Activated CD8-positive, alpha-beta memory T cell treated with anti-CD3 and anti-CD28 coated beads, Interleukin-2, amount 10 ng/mL, durations not matched to agents 7 days and 5 days (primary cell): ENCODE measurements around the gene TTLL1. TPM values are rescaled to one million over a fixed set of nuclear protein-coding genes. Genes with fewer than 3 reads are reported as not detected.

ENCODE experiments used
- total RNA-seq, 2 experiments: library from RNA; stranded (reverse); gene quantifications; one replicate each; pipeline ENCODE4 v1.2.3, GENCODE V29; 2021

TTLL1 gene
- total RNA-seq, 2 experiments from 2014 or later = 9.1 to 9.9 TPM

Other genes starting within 250 kb of the TTLL1 start
- 10 to 100 TPM; 31.2 to 35.4 TPM for gene ARFGAP3, start 232.1 kb downstream of the TTLL1 start, total RNA-seq
- 10 to 100 TPM; 32.0 to 39.9 TPM for gene PACSIN2, start 74.2 kb downstream of the TTLL1 start, total RNA-seq
- gene BIK, start 21.4 kb upstream of the TTLL1 start, total RNA-seq = 1 to 10 TPM; 1.5 to 1.9 TPM
- 10 to 100 TPM; 10.7 to 13.2 TPM for gene MCAT, start 54.0 kb upstream of the TTLL1 start, total RNA-seq
- gene TSPO, start 62.2 kb upstream of the TTLL1 start, total RNA-seq = 100 to 1,000 TPM; 118 to 131 TPM
- gene TTLL12, start 97.7 kb upstream of the TTLL1 start, total RNA-seq = 10 to 100 TPM; 40.3 to 49.7 TPM